Measurements from ENCODE around the gene TIMM10. TPM values are rescaled to one million over a fixed set of nuclear protein-coding genes. Genes with fewer than 3 reads are reported as not detected.
A peak's percentile ranks its signal among the peaks of the same experiment; 100 is the strongest.
"Not testable (repeated sequence)": the region's sequence is repeated elsewhere in the genome, so short reads cannot be mapped to it uniquely, and the experiment has no call there.

The TIMM10 gene
- total RNA-seq, 1 donor from 2014 or later, result 31.2 TPM

- no peak for DNase-seq (ENCODE audit: low spot score)
Measured at GRCh38 chr11:57542582-57542981, 12.0 kb upstream of the TIMM10 start.

DNA sequence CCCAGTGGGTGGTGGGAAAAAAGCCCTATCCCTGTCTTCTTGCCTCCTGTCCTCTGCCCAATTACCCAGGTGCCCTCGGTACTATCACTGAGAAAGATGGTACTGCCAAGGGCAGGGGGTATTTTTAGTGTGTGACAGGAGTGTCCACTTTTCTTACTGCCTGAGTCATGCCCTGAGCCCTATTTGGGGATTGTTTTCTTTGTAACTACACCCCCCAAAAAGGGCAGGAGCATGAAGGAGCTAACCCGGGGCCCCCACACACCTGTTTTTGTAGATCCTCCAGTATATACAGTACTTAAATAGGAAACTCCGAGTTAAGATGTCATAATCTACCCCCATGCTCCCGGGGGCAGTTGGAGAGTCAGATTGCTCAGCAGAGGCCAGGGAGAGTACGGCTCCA lies 10.6 kb upstream of the TIMM10 start:
- no peak for DNase-seq (ENCODE audit: low spot score)

- DNase-seq (ENCODE audit: low spot score), result no peak
Measured at GRCh38 chr11:57539342-57539741, 8.8 kb upstream of the TIMM10 start.

- no peak for DNase-seq (ENCODE audit: low spot score)
Measured at GRCh38 chr11:57536947-57537619, 6.5 kb upstream of the TIMM10 start, which contains the start of gene SMTNL1. Gene SMTNL1, plus strand, starts transcription at chr11:57537595. Its CDS starts 5,048 bp downstream, at chr11:57542643.

DNA sequence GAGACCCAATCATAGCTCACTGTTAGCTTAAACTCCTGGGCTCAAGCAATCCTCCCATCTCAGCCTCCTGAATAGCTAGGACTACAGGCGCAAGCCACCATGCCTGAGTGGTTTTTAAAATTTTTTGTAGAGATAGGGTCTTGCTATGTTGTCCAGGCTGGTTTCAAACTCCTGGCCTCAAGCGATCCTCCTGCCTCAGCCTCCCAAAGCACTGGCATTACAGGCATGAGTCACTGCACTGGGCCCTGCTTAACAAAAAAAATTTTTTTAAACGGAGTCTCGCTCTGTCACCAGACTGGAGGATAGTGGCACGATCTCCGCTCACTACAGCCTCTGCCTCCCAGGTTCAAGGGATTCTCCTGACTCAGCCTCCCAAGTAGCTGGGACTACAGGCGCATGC lies 3.9 kb upstream of the TIMM10 start:
- DNase-seq (ENCODE audit: low spot score), result not testable (repeated sequence)

DNA sequence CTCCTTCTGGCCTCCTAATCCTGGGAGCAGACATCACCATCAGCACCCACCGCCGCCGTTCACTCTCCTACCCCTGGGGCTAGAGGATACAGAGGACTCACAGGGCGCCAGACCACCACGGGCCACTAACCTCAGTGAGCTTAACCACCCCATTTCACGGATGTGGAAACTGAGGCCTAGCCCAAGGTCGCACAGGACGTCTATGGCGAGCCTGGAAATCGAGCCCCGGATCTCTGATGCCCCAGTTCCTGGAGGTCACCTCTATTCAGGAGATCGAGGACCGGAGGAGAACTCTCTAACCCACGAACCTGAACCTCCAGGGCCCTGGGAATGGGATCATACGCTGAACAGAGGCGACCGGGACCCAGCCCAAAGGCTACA lies 349 bp downstream of the TIMM10 start:
- peak; percentile 16 for DNase-seq (ENCODE audit: low spot score)

GRCh38 chr11:57529012-57529411 lies 1.5 kb downstream of the TIMM10 start:
- DNase-seq (ENCODE audit: low spot score), result no peak

- peak; percentile 78 for DNase-seq (ENCODE audit: low spot score)
Measured at GRCh38 chr11:57527056-57527631, 3.4 kb downstream of the TIMM10 start.

GRCh38 chr11:57523419-57523818 lies 7.1 kb downstream of the TIMM10 start:
- no peak for DNase-seq (ENCODE audit: low spot score)

GRCh38 chr11:57521116-57521515 lies 9.4 kb downstream of the TIMM10 start:
- DNase-seq (ENCODE audit: low spot score), result no peak

DNA sequence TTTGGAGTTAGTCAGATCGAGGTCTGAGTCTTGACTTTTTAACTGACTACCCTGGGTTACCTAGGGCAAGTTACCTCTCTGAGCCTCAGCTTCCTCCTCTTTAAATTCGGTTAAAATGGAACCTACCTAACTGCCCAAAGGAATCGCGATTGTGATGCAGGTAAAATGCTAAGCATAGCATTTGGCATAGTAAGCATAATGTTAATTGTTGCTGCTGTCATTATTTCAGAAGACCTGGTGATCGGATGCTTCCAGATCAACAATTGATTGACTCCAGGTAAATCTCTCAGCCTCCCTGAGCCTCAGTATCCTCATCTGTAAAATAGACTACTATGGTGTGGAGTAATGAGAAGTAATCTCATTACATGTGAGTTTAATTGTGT lies 14.5 kb downstream of the TIMM10 start:
- no peak for DNase-seq (ENCODE audit: low spot score)

- peak; percentile 57 for DNase-seq (ENCODE audit: low spot score)
Measured at GRCh38 chr11:57515332-57516060, 15.1 kb downstream of the TIMM10 start, which contains the start of gene SLC43A1. Gene SLC43A1, minus strand, starts transcription at chr11:57515702. Its CDS starts 1,591 bp downstream, at chr11:57514111.

DNA sequence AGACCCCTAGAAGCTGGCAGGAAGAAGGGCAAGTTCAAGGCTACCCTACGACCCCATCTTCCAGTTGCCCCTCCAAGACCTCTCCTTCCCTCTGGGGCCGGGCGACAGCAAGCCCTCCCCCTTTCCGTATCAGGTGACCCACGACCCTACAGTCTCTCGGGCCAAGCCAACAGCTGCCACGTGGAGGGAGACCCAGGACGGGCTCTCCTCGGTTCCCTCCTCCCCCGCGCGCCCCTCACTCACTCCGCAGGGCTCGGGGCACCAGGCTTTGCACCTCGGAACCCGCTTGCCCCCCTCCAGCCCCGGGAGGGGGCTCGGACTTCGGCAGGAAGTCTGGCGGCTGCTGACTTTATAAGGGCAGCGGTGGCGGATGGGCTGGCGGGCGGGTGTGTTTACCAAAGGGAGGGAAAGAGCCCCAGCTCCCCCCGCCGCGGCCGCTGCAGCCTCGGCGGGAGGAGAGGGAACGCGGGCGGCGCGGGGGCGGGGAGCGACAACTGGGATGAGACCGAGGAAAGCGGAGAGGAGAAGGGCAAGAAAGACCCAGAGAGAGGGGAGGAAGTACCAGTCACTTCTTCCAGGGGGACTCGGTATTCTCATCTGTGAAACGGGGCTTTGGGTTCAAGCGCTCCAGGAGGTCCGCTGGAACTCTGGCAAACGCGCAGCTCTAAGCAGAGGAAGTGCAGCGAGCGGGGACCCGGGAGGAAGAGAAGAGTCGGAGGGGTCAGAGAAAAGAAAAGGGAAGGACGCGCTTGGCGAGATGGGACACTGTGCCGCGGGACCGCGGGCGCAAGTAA lies 15.8 kb downstream of the TIMM10 start:
- DNase-seq (ENCODE audit: low spot score), result peak; percentile 63

DNA sequence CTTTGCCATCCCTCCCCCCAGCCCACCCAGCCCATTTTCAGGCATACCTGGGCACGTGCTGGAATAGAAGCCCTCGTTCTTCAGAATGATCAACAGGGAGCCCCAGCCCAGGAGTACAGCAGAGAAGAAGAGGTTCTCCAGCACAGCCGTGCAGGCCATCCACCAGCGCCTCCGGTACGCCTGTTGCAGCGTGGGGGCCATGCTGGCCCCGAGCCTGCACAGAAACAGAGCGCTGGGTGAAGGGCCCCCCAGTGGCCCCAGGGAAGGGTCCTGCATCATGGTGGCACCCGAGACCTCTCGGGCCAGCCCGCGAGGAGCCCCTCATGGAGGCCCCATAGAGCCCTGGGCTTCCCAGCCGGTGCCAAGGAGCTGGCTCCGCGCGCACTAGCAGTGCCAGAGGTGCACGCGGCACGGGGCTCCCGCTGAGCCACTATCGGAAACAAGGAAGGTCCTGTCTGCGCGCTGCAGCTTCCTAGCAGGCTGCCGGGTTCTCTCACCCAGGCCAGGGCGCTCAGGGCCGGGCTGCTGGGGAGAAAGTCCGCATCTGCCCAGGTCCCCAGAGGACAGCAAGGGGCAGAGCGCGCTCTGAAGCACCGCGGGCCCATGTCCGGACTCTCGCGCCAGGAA lies 16.5 kb downstream of the TIMM10 start:
- DNase-seq (ENCODE audit: low spot score), result peak; percentile 44

DNA sequence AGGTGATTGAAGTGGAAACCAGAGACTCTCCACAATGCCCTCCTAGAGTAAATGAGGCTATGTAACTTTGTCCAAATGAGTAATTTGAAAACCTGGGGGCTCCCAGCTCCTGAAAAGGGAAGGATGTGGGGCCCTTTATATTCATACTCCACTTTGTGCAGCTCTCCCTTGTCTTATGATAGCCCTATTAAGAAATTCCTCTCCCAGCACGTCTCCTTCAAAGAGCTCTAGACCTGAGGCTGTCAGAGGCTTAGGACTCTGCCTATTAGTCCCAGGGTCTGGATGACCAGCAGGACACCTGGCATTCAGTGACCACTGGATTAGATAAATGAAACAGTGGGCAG lies 17.1 kb downstream of the TIMM10 start:
- no peak for DNase-seq (ENCODE audit: low spot score)

- DNase-seq (ENCODE audit: low spot score), result no peak
Measured at GRCh38 chr11:57512646-57513451, 17.7 kb downstream of the TIMM10 start.

GRCh38 chr11:57511741-57512430 lies 18.7 kb downstream of the TIMM10 start:
- DNase-seq (ENCODE audit: low spot score), result no peak

- no peak for DNase-seq (ENCODE audit: low spot score)
Measured at GRCh38 chr11:57508341-57509170, 22.0 kb downstream of the TIMM10 start.

- no peak for DNase-seq (ENCODE audit: low spot score)
Measured at GRCh38 chr11:57506522-57506921, 24.0 kb downstream of the TIMM10 start.

Data from mucosa of gallbladder (tissue), 1 donor.